CD14-positive monocyte (primary cell): ENCODE results near the gene IMMP2L. TPM values are rescaled to one million over a fixed set of nuclear protein-coding genes. Genes with fewer than 3 reads are reported as not detected.

Source experiments
- DNase-seq, 3 donors: peaks; one replicate each; pipeline ENCODE4 v3.0.0-alpha.2; 2011 to 2022
- H2AFZ ChIP-seq: 2 replicates; pipeline ENCODE4 v1.6.0; 2012; ENCODE audit warnings: mild to moderate bottlenecking, low read depth, low read length, inconsistent platforms; ENCODE audit not compliant: insufficient read depth, poor library complexity, severe bottlenecking
- H3K27ac ChIP-seq, 2 donors: 1 replicate in 1 of 2; 2 replicates in 1 of 2; pipeline ENCODE4 v1.5.1; 2012 to 2013; ENCODE audit warnings: low read length in 2 of 2, control low read depth in 1 of 2, inconsistent platforms in 1 of 2, low read depth in 1 of 2, mild to moderate bottlenecking in 1 of 2
- H3K27me3 ChIP-seq, 2 donors: one replicate each; pipeline versions ENCODE4 v1.6.0 to v1.6.1; 2011 to 2013; ENCODE audit warnings: low read length in 2 of 2; ENCODE audit not compliant: control insufficient read depth in 2 of 2, insufficient read depth in 2 of 2
- H3K36me3 ChIP-seq, 2 donors: replicated peaks in 1 of 2; 1 replicate in 1 of 2; 2 replicates in 1 of 2; pipeline versions ENCODE4 v1.5.1 to v1.6.1; 2012 to 2013; ENCODE audit warnings: low read length in 2 of 2, control low read depth in 1 of 2, inconsistent platforms in 1 of 2, mild to moderate bottlenecking in 1 of 2; ENCODE audit not compliant: insufficient read depth in 2 of 2, control insufficient read depth in 1 of 2
- H3K4me1 ChIP-seq, 2 donors: 1 replicate in 1 of 2; 2 replicates in 1 of 2; pipeline versions ENCODE4 v1.5.1 to v1.6.1; 2012 to 2013; ENCODE audit warnings: low read length in 2 of 2, control low read depth in 1 of 2, inconsistent platforms in 1 of 2, mild to moderate bottlenecking in 1 of 2, moderate library complexity in 1 of 2; ENCODE audit not compliant: insufficient read depth in 2 of 2, control insufficient read depth in 1 of 2
- H3K4me2 ChIP-seq: replicated peaks from 2 replicates; pipeline ENCODE3; 2012; ENCODE audit warnings: low read length, moderate library complexity, mild to moderate bottlenecking; ENCODE audit not compliant: poor library complexity, severe bottlenecking; ENCODE audit errors: extremely low read depth
- H3K4me3 ChIP-seq, 3 experiments: fragments of 200-600 bp in 1 of 3; sonication (generic) in 1 of 3; replicated peaks in 1 of 3; 1 replicate in 2 of 3; 2 replicates in 1 of 3; pipeline ENCODE4 v1.5.1; 2011 to 2013; ENCODE audit warnings: low read length in 3 of 3, mild to moderate bottlenecking in 3 of 3, control low read depth in 2 of 3, low read depth in 2 of 3, inconsistent platforms in 1 of 3, moderate library complexity in 1 of 3
- H3K79me2 ChIP-seq: 2 replicates; pipeline ENCODE4 v1.6.0; 2012; ENCODE audit warnings: mild to moderate bottlenecking, control low read depth, inconsistent platforms, low read length, moderate library complexity; ENCODE audit not compliant: insufficient read depth
- H3K9ac ChIP-seq: 2 replicates; pipeline ENCODE4 v1.6.0; 2017; ENCODE audit warnings: low read length, mild to moderate bottlenecking; ENCODE audit not compliant: insufficient read depth, poor library complexity, severe bottlenecking
- H3K9me3 ChIP-seq, 2 donors: replicated peaks in 1 of 2; 1 replicate in 1 of 2; 2 replicates in 1 of 2; pipeline versions ENCODE4 v1.5.1 to v1.6.1; 2012 to 2013; ENCODE audit warnings: low read length in 2 of 2, control low read depth in 1 of 2; ENCODE audit not compliant: control insufficient read depth in 1 of 2, insufficient read depth in 1 of 2
- H4K20me1 ChIP-seq: 2 replicates; pipeline ENCODE4 v1.6.0; 2012; ENCODE audit warnings: mild to moderate bottlenecking, low read length, control low read depth, moderate library complexity; ENCODE audit not compliant: insufficient read depth
- H3K27ac Mint-ChIP-seq, 7 donors: one replicate each; pipeline ENCODE4 v1.8.0; 2020; ENCODE audit warnings: mild to moderate bottlenecking in 7 of 7, mixed read lengths in 7 of 7, moderate library complexity in 6 of 7, inconsistent platforms in 2 of 7
- H3K27me3 Mint-ChIP-seq, 3 donors: one replicate each; pipeline ENCODE4 v1.8.0; 2021 to 2022; ENCODE audit warnings: low read depth in 3 of 3, mild to moderate bottlenecking in 3 of 3, mixed read lengths in 3 of 3, moderate library complexity in 3 of 3, inconsistent platforms in 1 of 3
- H3K36me3 Mint-ChIP-seq, 2 donors: one replicate each; pipeline ENCODE4 v1.8.0; 2020; ENCODE audit warnings: mixed read lengths in 2 of 2, inconsistent platforms in 1 of 2, mild to moderate bottlenecking in 1 of 2
- H3K4me1 Mint-ChIP-seq: one replicate; pipeline ENCODE4 v1.8.0; 2020; ENCODE audit warnings: mild to moderate bottlenecking, mixed read lengths
- H3K4me3 Mint-ChIP-seq, 2 donors: one replicate each; pipeline ENCODE4 v1.8.0; 2020; ENCODE audit warnings: mild to moderate bottlenecking in 2 of 2, mixed read lengths in 2 of 2, moderate library complexity in 1 of 2
- H3K9me3 Mint-ChIP-seq, 7 donors: one replicate each; pipeline ENCODE4 v1.8.0; 2020 to 2022; ENCODE audit warnings: mixed read lengths in 7 of 7, mild to moderate bottlenecking in 6 of 7, moderate library complexity in 6 of 7, inconsistent platforms in 2 of 7
- WGBS: methylation state at CpG from one replicate; pipeline ENCODE4 v1.1.5; 2013; ENCODE audit warnings: missing lambda C conversion rate; ENCODE audit not compliant: insufficient coverage; 5-methylcytosine and 5-hydroxymethylcytosine counted together
- intact Hi-C, 2 donors: fragments of 100-400 bp; cut with micrococcal nuclease; formaldehyde crosslinking; loops; one replicate each; pipeline versions ENCODE4 v1.15.0 to v1.15.1; 2023
- polyA plus RNA-seq, 3 donors: library from polyadenylated mRNA; depleted of rRNA in 1 of 3; unstranded in 2 of 3; stranded (reverse) in 1 of 3; fragments of 300-500 nt in 2 of 3; fragments of >200 nt in 1 of 3; fragmentation: Illumina TruSeq in 2 of 3; gene quantifications; 1 replicate in 2 of 3; 2 replicates in 1 of 3; pipeline ENCODE4 v1.2.3, GENCODE V29; 2012 to 2021
- TF ChIP-seq, protein P1 (sequence below): fragments of 200-600 bp; IDR thresholded peaks from one replicate; pipeline ENCODE4 v1.8.0; 2022; ENCODE audit warnings: antibody characterized with exemption, mild to moderate bottlenecking

The IMMP2L gene
- polyA plus RNA-seq, 3 donors: 1.9 to 6.4 (median 6.2) TPM

DNA sequence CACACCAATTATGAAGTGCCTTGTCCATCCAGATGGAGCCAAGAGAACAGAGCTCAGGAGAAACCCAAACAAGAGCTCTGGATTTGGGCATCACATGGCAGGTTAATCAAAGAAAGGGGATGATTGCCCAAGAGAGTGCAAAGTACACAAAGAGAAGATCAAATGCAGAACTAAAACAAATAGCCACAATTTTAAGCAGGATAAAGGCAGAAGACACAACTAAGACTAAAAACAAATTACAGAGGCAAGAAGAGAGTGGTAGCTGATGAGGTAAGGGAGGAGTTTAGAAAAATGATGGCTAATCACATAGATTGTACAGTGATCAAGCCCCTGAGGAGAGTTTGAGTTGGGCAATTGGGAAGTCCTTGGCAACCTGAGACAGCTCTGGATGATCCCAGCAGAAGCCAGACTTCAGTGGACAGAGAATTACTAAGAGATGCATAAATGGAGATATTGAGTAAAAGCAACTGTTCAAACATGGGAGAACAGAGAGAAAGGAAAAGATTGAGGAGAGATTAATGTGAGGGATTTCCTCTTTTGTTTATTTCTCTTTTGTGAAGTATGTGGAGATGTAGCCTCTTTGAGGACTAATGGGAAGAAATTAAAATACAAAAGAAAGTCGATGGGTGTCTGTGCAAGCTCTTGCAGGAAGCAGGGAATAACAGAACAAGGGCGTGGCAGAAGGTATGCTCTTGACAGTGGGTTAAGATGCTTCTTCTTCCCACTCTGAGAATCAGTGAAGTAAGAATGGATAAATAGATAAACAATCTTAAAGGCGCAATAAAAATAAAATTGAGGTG, 369.5 kb downstream of the IMMP2L start:
- intact Hi-C loops: no loop called here
- H3K27me3 Mint-ChIP-seq: peaks cover 0 to 1% (median 0%) of the 10 kb centered on the region in 3 donors
- TF ChIP-seq, protein P1, sequence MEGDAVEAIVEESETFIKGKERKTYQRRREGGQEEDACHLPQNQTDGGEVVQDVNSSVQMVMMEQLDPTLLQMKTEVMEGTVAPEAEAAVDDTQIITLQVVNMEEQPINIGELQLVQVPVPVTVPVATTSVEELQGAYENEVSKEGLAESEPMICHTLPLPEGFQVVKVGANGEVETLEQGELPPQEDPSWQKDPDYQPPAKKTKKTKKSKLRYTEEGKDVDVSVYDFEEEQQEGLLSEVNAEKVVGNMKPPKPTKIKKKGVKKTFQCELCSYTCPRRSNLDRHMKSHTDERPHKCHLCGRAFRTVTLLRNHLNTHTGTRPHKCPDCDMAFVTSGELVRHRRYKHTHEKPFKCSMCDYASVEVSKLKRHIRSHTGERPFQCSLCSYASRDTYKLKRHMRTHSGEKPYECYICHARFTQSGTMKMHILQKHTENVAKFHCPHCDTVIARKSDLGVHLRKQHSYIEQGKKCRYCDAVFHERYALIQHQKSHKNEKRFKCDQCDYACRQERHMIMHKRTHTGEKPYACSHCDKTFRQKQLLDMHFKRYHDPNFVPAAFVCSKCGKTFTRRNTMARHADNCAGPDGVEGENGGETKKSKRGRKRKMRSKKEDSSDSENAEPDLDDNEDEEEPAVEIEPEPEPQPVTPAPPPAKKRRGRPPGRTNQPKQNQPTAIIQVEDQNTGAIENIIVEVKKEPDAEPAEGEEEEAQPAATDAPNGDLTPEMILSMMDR: no peak
- H3K27ac Mint-ChIP-seq: no peak overlapping the region
- no peak overlapping the region for H3K4me3 ChIP-seq
- no peaks in the 10 kb centered on the region for H3K27me3 ChIP-seq
- H3K9me3 Mint-ChIP-seq: peaks cover 0 to 7% (median 2%) of the 10 kb centered on the region in 7 donors
- H3K9me3 ChIP-seq: no peaks in the 10 kb centered on the region
- H3K27ac ChIP-seq: no peak overlapping the region
- H3K4me3 Mint-ChIP-seq: no peak overlapping the region
- no peak overlapping the region for H3K4me2 ChIP-seq
- H3K36me3 Mint-ChIP-seq: no peaks in the 10 kb centered on the region
- no peak overlapping the region for H3K9ac ChIP-seq
- H3K4me1 Mint-ChIP-seq: no peaks in the 10 kb centered on the region
- H2AFZ ChIP-seq: no peak overlapping the region
- no peaks in the 10 kb centered on the region for H3K36me3 ChIP-seq
- no peak for DNase-seq
- no peaks in the 10 kb centered on the region for H3K79me2 ChIP-seq
- WGBS: no CpG with 5 or more reads among the region's 3 CpGs
- H4K20me1 ChIP-seq: no peaks in the 10 kb centered on the region
- no peaks in the 10 kb centered on the region for H3K4me1 ChIP-seq

- Histone ChIP-seq H3K4me1 (no peaks in the 10 kb centered on the region), H3K4me3 (no peak overlapping the region), H2AFZ (no peak overlapping the region), H3K9me3 (no peaks in the 10 kb centered on the region), H3K79me2 (no peaks in the 10 kb centered on the region), H3K9ac (no peak overlapping the region), H3K36me3 (no peaks in the 10 kb centered on the region), H3K27me3 (no peaks in the 10 kb centered on the region), H3K4me2 (no peak overlapping the region), H3K27ac (no peak overlapping the region), H4K20me1 (no peaks in the 10 kb centered on the region)
- no peaks in the 10 kb centered on the region for H3K36me3 Mint-ChIP-seq
- no peaks in the 10 kb centered on the region for H3K4me1 Mint-ChIP-seq
- H3K4me3 Mint-ChIP-seq: no peak overlapping the region
- no peaks in the 10 kb centered on the region for H3K27me3 Mint-ChIP-seq
- H3K27ac Mint-ChIP-seq: no peak overlapping the region
- WGBS: no CpG with 5 or more reads among the region's 2 CpGs
- DNase-seq: no peak
- H3K9me3 Mint-ChIP-seq: peaks cover 0 to 8% (median 2%) of the 10 kb centered on the region in 7 donors
- intact Hi-C loops: no loop called here
- TF ChIP-seq, protein P1: no peak
Measured at GRCh38 chr7:111190804-111191203, 371.5 kb downstream of the IMMP2L start.
